Chondrocyte (in vitro differentiated cells): Measurements from ENCODE around the gene GSG1L. TPM values are rescaled to one million over a fixed set of nuclear protein-coding genes. Genes with fewer than 3 reads are reported as not detected.

Experiments used
- DNase-seq: peaks from one replicate; pipeline ENCODE4 v3.0.0; 2021; ENCODE audit warnings: mixed read lengths, low spot score
- H3K27ac Mint-ChIP-seq: one replicate; pipeline ENCODE4 v1.8.0; 2021; ENCODE audit warnings: mild to moderate bottlenecking, moderate library complexity, mixed read lengths; ENCODE audit not compliant: unreplicated experiment
- H3K27me3 Mint-ChIP-seq: 2 replicates; pipeline ENCODE4 v1.8.0; 2021; ENCODE audit warnings: low read depth, mixed read lengths
- H3K36me3 Mint-ChIP-seq: 2 replicates; pipeline ENCODE4 v1.8.0; 2021; ENCODE audit warnings: low read depth, mixed read lengths
- H3K4me1 Mint-ChIP-seq: 2 replicates; pipeline ENCODE4 v1.8.0; 2021; ENCODE audit warnings: low read depth, mild to moderate bottlenecking, mixed read lengths
- H3K4me3 Mint-ChIP-seq: one replicate; pipeline ENCODE4 v1.8.0; 2021; ENCODE audit warnings: mild to moderate bottlenecking, moderate library complexity, mixed read lengths; ENCODE audit not compliant: unreplicated experiment
- H3K9me3 Mint-ChIP-seq: 2 replicates; pipeline ENCODE4 v1.8.0; 2021; ENCODE audit warnings: low read depth, mixed read lengths
- total RNA-seq: library from RNA; stranded (reverse); gene quantifications from 3 replicates; pipeline ENCODE4 v1.2.1, GENCODE V29; 2021
- TF ChIP-seq, protein P1 (sequence below): fragments of 200-600 bp; sonication (generic); IDR thresholded peaks from 2 replicates; pipeline ENCODE4 v1.5.0; 2021; ENCODE audit warnings: antibody characterized with exemption, mild to moderate bottlenecking, moderate library complexity

GSG1L gene
- total RNA-seq, 1 donor from 2014 or later = not detected

DNA sequence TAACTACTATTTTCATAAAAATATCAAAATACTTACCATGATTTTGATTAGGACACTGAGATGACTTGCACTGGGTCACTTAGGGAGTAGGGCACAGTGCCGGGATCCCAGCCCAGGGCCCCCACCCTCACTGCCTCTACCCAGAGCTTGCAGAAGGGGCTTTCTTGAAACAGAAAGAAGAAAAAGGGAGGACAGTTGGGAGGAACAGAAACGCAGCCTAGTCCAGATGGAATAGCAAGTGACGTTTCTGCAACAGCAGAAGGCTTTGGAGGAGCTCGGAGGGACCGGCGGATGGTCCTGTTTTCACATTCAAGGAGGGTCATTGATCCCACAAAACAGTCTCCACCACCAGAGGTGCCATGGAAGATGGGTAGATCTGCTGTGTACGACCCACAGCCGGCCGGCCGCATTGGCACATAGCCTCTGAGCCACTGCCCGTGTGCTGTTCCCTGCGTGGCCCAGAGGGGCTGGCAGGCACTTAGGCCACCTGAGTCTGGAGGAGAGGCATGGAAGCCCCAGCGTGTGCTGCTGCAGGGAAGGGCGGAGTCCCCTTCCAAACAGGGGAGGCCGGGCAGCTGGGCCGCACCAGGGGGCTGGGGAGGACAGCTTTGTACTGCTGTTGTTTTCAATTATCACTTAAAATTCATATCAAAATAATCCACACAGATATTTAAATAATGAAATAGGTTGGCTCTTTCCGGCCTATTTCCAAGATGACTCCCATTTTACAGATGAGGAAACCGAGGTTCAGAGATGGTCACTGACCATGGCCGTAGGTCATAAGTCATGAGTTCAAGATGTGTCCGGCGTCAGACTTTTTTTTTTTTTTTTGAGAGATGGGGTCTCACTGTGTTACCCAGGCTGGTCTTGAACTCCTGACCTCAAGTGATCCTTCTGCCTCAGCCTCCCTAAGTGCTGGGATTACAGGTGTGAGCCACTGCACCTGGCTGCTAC is 22.9 kb upstream of the GSG1L start:
- no peak overlapping the region for H3K4me3 Mint-ChIP-seq
- H3K27me3 Mint-ChIP-seq = no peaks in the 10 kb centered on the region
- H3K4me1 Mint-ChIP-seq = no peaks in the 10 kb centered on the region
- no peaks in the 10 kb centered on the region for H3K9me3 Mint-ChIP-seq
- no peaks in the 10 kb centered on the region for H3K36me3 Mint-ChIP-seq
- no peak overlapping the region for H3K27ac Mint-ChIP-seq
- no peak for DNase-seq
- TF ChIP-seq, protein P1, sequence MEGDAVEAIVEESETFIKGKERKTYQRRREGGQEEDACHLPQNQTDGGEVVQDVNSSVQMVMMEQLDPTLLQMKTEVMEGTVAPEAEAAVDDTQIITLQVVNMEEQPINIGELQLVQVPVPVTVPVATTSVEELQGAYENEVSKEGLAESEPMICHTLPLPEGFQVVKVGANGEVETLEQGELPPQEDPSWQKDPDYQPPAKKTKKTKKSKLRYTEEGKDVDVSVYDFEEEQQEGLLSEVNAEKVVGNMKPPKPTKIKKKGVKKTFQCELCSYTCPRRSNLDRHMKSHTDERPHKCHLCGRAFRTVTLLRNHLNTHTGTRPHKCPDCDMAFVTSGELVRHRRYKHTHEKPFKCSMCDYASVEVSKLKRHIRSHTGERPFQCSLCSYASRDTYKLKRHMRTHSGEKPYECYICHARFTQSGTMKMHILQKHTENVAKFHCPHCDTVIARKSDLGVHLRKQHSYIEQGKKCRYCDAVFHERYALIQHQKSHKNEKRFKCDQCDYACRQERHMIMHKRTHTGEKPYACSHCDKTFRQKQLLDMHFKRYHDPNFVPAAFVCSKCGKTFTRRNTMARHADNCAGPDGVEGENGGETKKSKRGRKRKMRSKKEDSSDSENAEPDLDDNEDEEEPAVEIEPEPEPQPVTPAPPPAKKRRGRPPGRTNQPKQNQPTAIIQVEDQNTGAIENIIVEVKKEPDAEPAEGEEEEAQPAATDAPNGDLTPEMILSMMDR = no peak

DNA sequence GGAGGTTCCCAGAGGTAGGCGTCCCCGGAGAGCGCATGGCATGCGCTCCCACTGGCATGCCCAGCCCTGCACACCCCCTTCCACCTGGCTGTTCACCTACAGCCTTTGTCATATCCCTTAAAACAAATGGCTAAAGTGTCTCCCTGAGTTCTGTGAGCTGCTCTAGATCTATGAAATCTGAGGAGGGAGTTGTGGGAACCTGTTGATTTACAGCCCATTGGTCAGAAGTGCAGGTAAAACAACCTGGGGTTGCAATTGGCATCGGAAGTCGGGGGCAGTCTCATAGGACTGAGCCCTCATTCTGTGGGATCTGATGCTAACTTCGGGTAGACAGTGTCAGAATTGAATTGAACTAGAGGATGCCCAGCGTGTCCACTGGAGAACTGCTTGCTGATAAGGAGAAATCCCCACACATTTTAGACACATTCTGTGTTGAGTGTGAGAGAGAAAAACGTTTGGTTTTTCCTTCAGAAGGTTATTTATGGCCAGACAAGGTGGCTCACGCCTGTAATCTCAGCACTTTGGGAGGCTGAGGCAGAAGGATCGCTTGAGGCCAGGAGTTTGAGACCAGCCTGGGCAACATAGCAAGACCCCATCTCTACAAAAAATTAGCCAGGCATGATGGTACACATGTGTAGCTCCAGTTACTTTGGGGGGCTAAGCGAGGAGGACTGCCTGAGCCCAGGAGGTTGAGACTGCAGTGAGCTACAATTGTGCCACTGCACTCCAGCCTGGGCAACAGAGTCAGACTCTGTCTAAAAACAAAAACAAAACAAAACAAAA is 22.1 kb upstream of the GSG1L start:
- Mint-ChIP-seq H3K27me3 (no peaks in the 10 kb centered on the region), H3K27ac (no peak overlapping the region), H3K36me3 (no peaks in the 10 kb centered on the region), H3K4me3 (no peak overlapping the region), H3K4me1 (no peaks in the 10 kb centered on the region), H3K9me3 (no peaks in the 10 kb centered on the region)
- TF ChIP-seq, protein P1 = no peak
- no peak for DNase-seq

DNA sequence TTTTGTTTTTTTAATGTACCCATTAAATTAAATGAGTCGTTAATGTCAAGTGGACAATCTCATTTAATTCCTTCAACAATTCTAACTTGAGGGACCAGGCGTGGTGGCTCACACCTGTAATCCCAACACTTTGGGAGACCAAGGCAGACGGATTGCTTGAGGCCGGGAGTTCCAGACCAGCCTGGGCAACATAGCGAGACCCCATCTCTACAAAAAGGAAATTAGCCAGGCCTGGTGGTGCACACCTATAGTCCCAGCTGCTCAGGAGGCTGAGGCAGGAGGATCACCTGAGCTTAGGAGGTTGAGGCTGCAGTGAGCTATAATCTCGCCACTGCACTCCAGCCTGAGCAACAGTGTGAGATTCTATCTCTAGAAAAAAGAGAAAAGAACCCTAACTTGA is 20.7 kb upstream of the GSG1L start:
- Mint-ChIP-seq H3K4me3 (no peak overlapping the region), H3K9me3 (no peaks in the 10 kb centered on the region), H3K27me3 (no peaks in the 10 kb centered on the region), H3K36me3 (no peaks in the 10 kb centered on the region), H3K4me1 (no peaks in the 10 kb centered on the region), H3K27ac (no peak overlapping the region)
- no peak for DNase-seq
- TF ChIP-seq, protein P1 = no peak

DNA sequence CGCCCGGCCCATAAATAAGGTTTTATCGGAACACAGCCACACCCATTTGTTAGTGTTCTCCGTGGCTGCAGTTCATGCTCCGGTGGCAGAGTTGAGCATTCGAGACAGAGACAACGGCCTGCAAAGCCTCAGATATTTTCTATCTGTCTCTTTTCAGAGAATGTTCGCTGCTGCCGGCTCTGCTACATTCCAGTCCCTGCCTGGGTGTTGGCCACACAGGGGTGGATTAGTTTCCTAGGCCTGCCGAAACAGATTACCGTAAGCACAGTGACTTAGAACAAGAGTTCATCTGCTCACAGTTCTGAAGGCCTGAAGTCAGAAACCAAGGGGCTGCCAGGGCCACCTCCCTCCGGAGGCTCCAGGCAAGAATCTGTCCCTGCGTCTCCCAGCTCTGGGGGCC is 19.1 kb upstream of the GSG1L start:
- no peak for DNase-seq
- Mint-ChIP-seq H3K4me1 (no peaks in the 10 kb centered on the region), H3K4me3 (no peak overlapping the region), H3K9me3 (no peaks in the 10 kb centered on the region), H3K36me3 (no peaks in the 10 kb centered on the region), H3K27me3 (no peaks in the 10 kb centered on the region), H3K27ac (no peak overlapping the region)
- TF ChIP-seq, protein P1 = no peak

DNA sequence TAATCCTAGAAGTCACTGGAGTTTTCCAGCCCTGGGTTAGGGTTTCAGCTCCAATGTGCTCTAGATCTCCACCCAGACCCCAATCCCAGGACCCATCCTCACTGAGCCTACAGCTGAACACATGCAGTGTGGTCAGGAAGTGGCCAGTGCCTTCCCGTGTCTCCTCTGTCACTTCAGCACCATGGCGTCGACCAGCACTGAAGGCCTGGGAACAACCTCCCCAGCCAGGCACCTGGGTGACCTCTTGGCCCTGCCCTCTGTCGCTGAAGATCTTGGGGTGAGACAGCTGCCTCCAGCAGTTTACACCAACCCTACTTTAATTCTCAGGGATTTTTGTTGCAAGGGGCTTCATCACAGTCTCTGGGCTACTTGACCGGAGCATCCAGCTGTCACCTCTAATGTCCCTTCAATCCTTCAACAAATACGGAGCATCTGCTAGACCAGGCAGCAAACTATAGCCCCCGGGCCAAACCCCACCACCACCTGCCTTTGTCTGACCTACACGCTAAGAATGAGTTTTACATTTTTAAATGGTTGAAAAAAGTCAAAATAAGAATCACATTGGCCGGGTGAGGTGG is 18.0 kb upstream of the GSG1L start:
- H3K27me3 Mint-ChIP-seq = no peaks in the 10 kb centered on the region
- no peak for DNase-seq
- H3K36me3 Mint-ChIP-seq = no peaks in the 10 kb centered on the region
- H3K27ac Mint-ChIP-seq = no peak overlapping the region
- no peak overlapping the region for H3K4me3 Mint-ChIP-seq
- no peaks in the 10 kb centered on the region for H3K9me3 Mint-ChIP-seq
- TF ChIP-seq, protein P1 = no peak
- H3K4me1 Mint-ChIP-seq = no peaks in the 10 kb centered on the region
